DOHH2 (cell line): ENCODE measurements around the gene CYP4F11.
"Not testable (repeated sequence)": the region's sequence is repeated elsewhere in the genome, so short reads cannot be mapped to it uniquely, and the experiment has no call there.

Experiments
- H3F3A ChIP-seq: fragments of 200-600 bp; sonication (generic), shearing (Covaris generic); 2 replicates; pipeline ENCODE4 v1.6.0; 2016; ENCODE audit warnings: antibody characterized with exemption, mild to moderate bottlenecking; ENCODE audit not compliant: control insufficient read depth, insufficient read depth
- H3K27ac ChIP-seq: fragments of 200-600 bp; sonication (generic); 2 replicates; pipeline ENCODE4 v1.5.1; 2014; ENCODE audit warnings: low read depth, mild to moderate bottlenecking, low read length, moderate library complexity
- H3K27me3 ChIP-seq: fragments of 200-600 bp; sonication (generic); 2 replicates; pipeline ENCODE4 v1.6.1; 2014; ENCODE audit warnings: mild to moderate bottlenecking, low read length, mixed read lengths; ENCODE audit not compliant: control insufficient read depth
- H3K36me3 ChIP-seq: fragments of 200-600 bp; sonication (generic); 2 replicates; pipeline ENCODE4 v1.6.1; 2014; ENCODE audit warnings: mild to moderate bottlenecking, low read length, moderate library complexity, mixed read lengths; ENCODE audit not compliant: control insufficient read depth
- H3K4me1 ChIP-seq: fragments of 200-600 bp; sonication (generic); 2 replicates; pipeline ENCODE4 v1.6.1; 2014; ENCODE audit warnings: mild to moderate bottlenecking, low read length, mixed read lengths; ENCODE audit not compliant: control insufficient read depth
- H3K4me2 ChIP-seq: fragments of 200-600 bp; sonication (generic); 2 replicates; pipeline ENCODE4 v1.6.0; 2014; ENCODE audit warnings: mild to moderate bottlenecking, low read length, moderate library complexity
- H3K4me3 ChIP-seq: fragments of 200-600 bp; sonication (generic); 2 replicates; pipeline ENCODE4 v1.5.1; 2014; ENCODE audit warnings: mild to moderate bottlenecking, low read length, mixed read lengths
- H3K79me2 ChIP-seq: fragments of 200-600 bp; sonication (generic); 2 replicates; pipeline ENCODE4 v1.6.1; 2014; ENCODE audit warnings: mild to moderate bottlenecking, low read length, mixed read lengths; ENCODE audit not compliant: control insufficient read depth
- H3K9me2 ChIP-seq: fragments of 200-600 bp; sonication (generic); replicated peaks from 2 replicates; pipeline ENCODE4 v1.6.1; 2014; ENCODE audit warnings: mild to moderate bottlenecking, low read length, mixed read lengths; ENCODE audit not compliant: control insufficient read depth
- H3K9me3 ChIP-seq: fragments of 200-600 bp; sonication (generic); 2 replicates; pipeline ENCODE4 v1.6.1; 2014; ENCODE audit warnings: antibody characterized with exemption, low read length, mixed read lengths; ENCODE audit not compliant: control insufficient read depth, insufficient read depth
- H4K20me1 ChIP-seq: fragments of 200-600 bp; sonication (generic); 2 replicates; pipeline ENCODE4 v1.6.0; 2014; ENCODE audit warnings: low read depth, mild to moderate bottlenecking, antibody characterized with exemption, low read length, moderate library complexity; ENCODE audit not compliant: control insufficient read depth, insufficient read depth
- CTCF ChIP-seq: fragments of 200-600 bp; sonication (generic); IDR thresholded peaks from one replicate; pipeline ENCODE4 v1.5.1; 2014; ENCODE audit warnings: antibody characterized with exemption, mild to moderate bottlenecking, low read depth, low read length; ENCODE audit not compliant: poor library complexity, severe bottlenecking
- EZH2phosphoT487 ChIP-seq: fragments of 200-600 bp; sonication (generic); IDR thresholded peaks from 2 replicates; pipeline ENCODE4 v1.6.1; 2017; ENCODE audit warnings: borderline replicate concordance, mild to moderate bottlenecking, antibody characterized with exemption, low read length, moderate library complexity, mixed read lengths

Gene CYP4F11

GRCh38 chr19:15936950-15937349 is 2.6 kb upstream of the CYP4F11 start:
- no peak overlapping the region for H3K4me2 ChIP-seq
- no peaks in the 10 kb centered on the region for H3K27me3 ChIP-seq
- H3K9me2 ChIP-seq: no peaks in the 10 kb centered on the region
- H3K79me2 ChIP-seq: no peaks in the 10 kb centered on the region
- H3K27ac ChIP-seq: no peak overlapping the region
- no peaks in the 10 kb centered on the region for H4K20me1 ChIP-seq
- no peaks in the 10 kb centered on the region for H3K4me1 ChIP-seq
- TF ChIP-seq CTCF: no peak
- TF ChIP-seq EZH2phosphoT487: no peak
- no peaks in the 10 kb centered on the region for H3K36me3 ChIP-seq
- H3K4me3 ChIP-seq: no peak overlapping the region
- H3F3A ChIP-seq: no peaks in the 10 kb centered on the region
- H3K9me3 ChIP-seq: no peaks in the 10 kb centered on the region; the same call in 1 of the 2 replicates

DNA sequence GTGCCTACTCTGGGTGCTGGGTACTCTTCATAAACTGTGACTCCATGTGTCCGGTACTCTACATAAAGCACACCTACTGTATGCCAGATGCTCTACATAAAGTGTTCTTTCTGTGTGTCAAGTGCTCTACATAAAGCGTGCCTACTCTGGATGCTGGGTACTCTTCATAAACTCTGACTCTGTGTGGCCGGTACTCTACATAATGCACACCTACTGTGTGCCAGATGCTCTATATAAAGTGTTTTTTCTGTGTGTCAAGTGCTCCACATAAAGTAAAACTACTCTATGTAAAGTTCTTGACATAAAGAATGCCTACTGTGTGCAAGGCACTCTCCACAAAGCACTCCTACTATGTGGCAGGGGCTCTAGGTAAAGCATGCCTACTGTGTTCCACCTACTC is 1.8 kb upstream of the CYP4F11 start:
- H3K4me3 ChIP-seq: no peak overlapping the region
- no peaks in the 10 kb centered on the region for H3K27me3 ChIP-seq
- H3K36me3 ChIP-seq: no peaks in the 10 kb centered on the region
- H3K9me3 ChIP-seq: no peaks in the 10 kb centered on the region; the same call in 1 of the 2 replicates
- H3K4me2 ChIP-seq: no peak overlapping the region
- no peaks in the 10 kb centered on the region for H3K9me2 ChIP-seq
- H3F3A ChIP-seq: no peaks in the 10 kb centered on the region
- TF ChIP-seq CTCF: no peak
- TF ChIP-seq EZH2phosphoT487: no peak
- no peaks in the 10 kb centered on the region for H3K4me1 ChIP-seq
- no peaks in the 10 kb centered on the region for H4K20me1 ChIP-seq
- no peaks in the 10 kb centered on the region for H3K79me2 ChIP-seq
- H3K27ac ChIP-seq: no peak overlapping the region

GRCh38 chr19:15935167-15935702 is 906 bp upstream of the CYP4F11 start:
- Histone ChIP-seq H3K9me3 (no peaks in the 10 kb centered on the region; the same call in 1 of the 2 replicates), H3F3A (no peaks in the 10 kb centered on the region), H3K4me1 (no peaks in the 10 kb centered on the region), H3K79me2 (no peaks in the 10 kb centered on the region), H4K20me1 (no peaks in the 10 kb centered on the region), H3K4me3 (no peak overlapping the region), H3K9me2 (no peaks in the 10 kb centered on the region), H3K4me2 (no peak overlapping the region), H3K36me3 (no peaks in the 10 kb centered on the region), H3K27ac (no peak overlapping the region), H3K27me3 (no peaks in the 10 kb centered on the region)
- TF ChIP-seq CTCF: no peak
- TF ChIP-seq EZH2phosphoT487: no peak

DNA sequence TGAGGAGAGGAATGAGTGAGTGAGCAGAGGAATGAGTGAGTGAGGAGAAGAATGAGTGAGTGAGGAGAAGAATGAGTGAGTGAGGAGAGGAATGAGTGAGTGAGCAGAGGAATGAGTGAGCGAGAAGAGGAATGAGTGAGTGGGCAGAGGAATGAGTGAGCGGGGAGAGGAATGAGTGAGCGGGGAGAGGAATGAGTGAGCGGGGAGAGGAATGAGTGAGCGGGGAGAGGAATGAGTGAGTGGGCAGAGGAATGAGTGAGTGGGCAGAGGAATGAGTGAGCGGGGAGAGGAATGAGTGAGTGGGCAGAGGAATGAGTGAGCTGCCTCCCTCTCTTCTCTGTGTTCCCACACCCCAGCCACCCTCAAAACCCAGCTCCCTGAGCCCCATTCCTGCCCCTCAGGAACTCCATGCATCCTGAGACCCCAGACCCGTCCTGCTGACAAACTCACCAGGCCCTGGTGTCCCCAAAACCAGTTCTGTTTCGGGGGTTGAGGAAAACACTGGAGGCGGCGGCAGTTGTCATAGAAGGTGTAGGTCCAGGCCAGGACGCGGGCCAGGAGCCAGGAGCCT is 483 bp downstream of the CYP4F11 start:
- H3K4me3 ChIP-seq, H3K27ac ChIP-seq, H3F3A ChIP-seq, H3K4me2 ChIP-seq, H3K9me2 ChIP-seq, H4K20me1 ChIP-seq, H3K27me3 ChIP-seq, H3K4me1 ChIP-seq, H3K79me2 ChIP-seq, H3K9me3 ChIP-seq, H3K36me3 ChIP-seq: not testable (repeated sequence)
